ENCODE measurements around the gene NMT1.

Gene NMT1

GRCh38 chr17:45104497-45104896 lies 43.4 kb downstream of the NMT1 start:
- DNase-seq (ENCODE audit: low read depth in 3 of 3): no peak

GRCh38 chr17:45104907-45105624 lies 43.9 kb downstream of the NMT1 start:
- no peak for DNase-seq (ENCODE audit: low read depth in 3 of 3)

GRCh38 chr17:45106096-45106495 lies 45.0 kb downstream of the NMT1 start:
- no peak for DNase-seq (ENCODE audit: low read depth in 3 of 3)

GRCh38 chr17:45106582-45106981 lies 45.5 kb downstream of the NMT1 start:
- no peak for DNase-seq (ENCODE audit: low read depth in 3 of 3)

- no peak for DNase-seq (ENCODE audit: low read depth in 3 of 3)
Measured at GRCh38 chr17:45107293-45108010, 46.3 kb downstream of the NMT1 start.

- no peak for DNase-seq (ENCODE audit: low read depth in 3 of 3)
Measured at GRCh38 chr17:45108051-45108450, 46.9 kb downstream of the NMT1 start.

GRCh38 chr17:45108595-45109521 lies 47.7 kb downstream of the NMT1 start:
- no peak for DNase-seq (ENCODE audit: low read depth in 3 of 3)

- no peak for DNase-seq (ENCODE audit: low read depth in 3 of 3)
Measured at GRCh38 chr17:45110676-45111611, 49.8 kb downstream of the NMT1 start.

GRCh38 chr17:45111850-45112249 lies 50.7 kb downstream of the NMT1 start:
- no peak for DNase-seq (ENCODE audit: low read depth in 3 of 3)

GRCh38 chr17:45112559-45113423 lies 51.7 kb downstream of the NMT1 start:
- DNase-seq (ENCODE audit: low read depth in 3 of 3): no peak

GRCh38 chr17:45113424-45113754 lies 52.3 kb downstream of the NMT1 start:
- no peak for DNase-seq (ENCODE audit: low read depth in 3 of 3)

GRCh38 chr17:45114117-45114932 lies 53.2 kb downstream of the NMT1 start:
- DNase-seq (ENCODE audit: low read depth in 3 of 3): no peak

GRCh38 chr17:45115015-45115625 lies 54.0 kb downstream of the NMT1 start:
- no peak for DNase-seq (ENCODE audit: low read depth in 3 of 3)

- DNase-seq (ENCODE audit: low read depth in 3 of 3): no peak
Measured at GRCh38 chr17:45115871-45116270, 54.8 kb downstream of the NMT1 start.

GRCh38 chr17:45116434-45117016 lies 55.4 kb downstream of the NMT1 start:
- DNase-seq (ENCODE audit: low read depth in 3 of 3): no peak

- no peak for DNase-seq (ENCODE audit: low read depth in 3 of 3)
Measured at GRCh38 chr17:45117334-45117733, 56.2 kb downstream of the NMT1 start.

GRCh38 chr17:45117848-45118646 lies 56.9 kb downstream of the NMT1 start:
- no peak for DNase-seq (ENCODE audit: low read depth in 3 of 3)

- DNase-seq (ENCODE audit: low read depth in 3 of 3): no peak
Measured at GRCh38 chr17:45118691-45119090, 57.6 kb downstream of the NMT1 start.
